PC-3 (cell line): ENCODE measurements around the gene PRICKLE1. TPM values are rescaled to one million over a fixed set of nuclear protein-coding genes. Genes with fewer than 3 reads are reported as not detected.

ENCODE experiments used
- ATAC-seq: fragments of 200-7000 bp; cut with Tn5 transposase; 2 replicates; pipeline ENCODE4 v1.9.1; 2020; ENCODE audit warnings: mild to moderate bottlenecking, moderate library complexity
- Bru-seq: library from RNA; stranded (reverse); fragments of 400-500 nt; gene quantifications from one replicate; lab custom pipeline; 2021; lab: Mats Ljungman, UMichigan
- BruChase-seq, 2 experiments: library from RNA; stranded (reverse); fragments of 400-500 nt; gene quantifications; one replicate each; lab custom pipeline; 2021; lab: Mats Ljungman, UMichigan
- BruUV-seq: library from RNA; stranded (reverse); fragments of 400-500 nt; replicated peaks from 2 replicates; lab custom pipeline; 2021; lab: Mats Ljungman, UMichigan
- CTCF ChIA-PET: fragments of 300-600 bp; sonication (Branson Sonifier 250); formaldehyde crosslinking; loops from one replicate; lab custom pipeline; 2022; ENCODE audit warnings: antibody characterized with exemption; lab: Charles Lee
- POLR2A ChIA-PET: fragments of 300-600 bp; sonication (Branson Sonifier 250); formaldehyde crosslinking; loops from one replicate; lab custom pipeline; 2022; ENCODE audit warnings: antibody characterized with exemption; ENCODE audit not compliant: unreplicated experiment; lab: Charles Lee
- DNase-seq: peaks from one replicate; pipeline ENCODE4 v3.0.0-alpha.2; 2015
- H2AFZ ChIP-seq: fragments of 300-600 bp; sonication (generic); 2 replicates; pipeline ENCODE4 v1.6.0; 2016; ENCODE audit warnings: antibody characterized with exemption, low read length
- H3F3A ChIP-seq: fragments of 300-600 bp; sonication (generic); one replicate; pipeline ENCODE4 v1.6.0; 2017; ENCODE audit warnings: antibody characterized with exemption, low read length, control low read depth, mild to moderate bottlenecking; ENCODE audit not compliant: unreplicated experiment
- H3K27ac ChIP-seq: fragments of 300-600 bp; sonication (generic); 2 replicates; pipeline ENCODE4 v1.5.1; 2016; ENCODE audit warnings: mild to moderate bottlenecking, low read length
- H3K27me3 ChIP-seq: fragments of 300-600 bp; sonication (generic); 2 replicates; pipeline ENCODE4 v1.6.1; 2016; ENCODE audit warnings: low read length, mixed read lengths
- H3K36me3 ChIP-seq: fragments of 300-600 bp; sonication (generic); 2 replicates; pipeline ENCODE4 v1.6.1; 2016; ENCODE audit warnings: low read depth, mixed run types, low read length, mixed read lengths
- H3K4me1 ChIP-seq: fragments of 300-600 bp; sonication (generic); 2 replicates; pipeline ENCODE4 v1.5.1; 2016; ENCODE audit warnings: low read length; ENCODE audit not compliant: insufficient read depth
- H3K4me2 ChIP-seq: fragments of 300-600 bp; sonication (generic); 2 replicates; pipeline ENCODE4 v1.6.0; 2016; ENCODE audit warnings: low read length
- H3K4me3 ChIP-seq: fragments of 300-600 bp; sonication (generic); 2 replicates; pipeline ENCODE4 v1.5.1; 2016; ENCODE audit warnings: mild to moderate bottlenecking, low read length, mixed read lengths
- H3K79me2 ChIP-seq: fragments of 300-600 bp; sonication (generic); 2 replicates; pipeline ENCODE4 v1.6.1; 2017; ENCODE audit warnings: low read length, mixed read lengths
- H3K9ac ChIP-seq: fragments of 300-600 bp; sonication (generic); 2 replicates; pipeline ENCODE4 v1.6.0; 2016; ENCODE audit warnings: mild to moderate bottlenecking, low read length
- H3K9me2 ChIP-seq: fragments of 300-600 bp; sonication (generic); replicated peaks from 2 replicates; pipeline ENCODE4 v1.6.1; 2016; ENCODE audit warnings: mixed run types, low read length, mixed read lengths
- H3K9me3 ChIP-seq: fragments of 300-600 bp; sonication (generic); 2 replicates; pipeline ENCODE4 v1.6.1; 2016; ENCODE audit warnings: low read length, mixed read lengths
- H4K20me1 ChIP-seq: fragments of 300-600 bp; sonication (generic); 2 replicates; pipeline ENCODE4 v1.6.1; 2016; ENCODE audit warnings: low read length, mixed read lengths
- CTCF ChIP-seq: fragments of 300-600 bp; sonication (generic); conservative IDR thresholded peaks from 2 replicates; pipeline ENCODE4 v1.5.1; 2017; ENCODE audit warnings: antibody characterized with exemption, low read depth, mild to moderate bottlenecking, low read length
- EZH2 ChIP-seq: fragments of 300-600 bp; sonication (generic); IDR thresholded peaks from one replicate; pipeline ENCODE4 v1.6.1; 2017; ENCODE audit warnings: antibody characterized with exemption, mild to moderate bottlenecking, low read length; ENCODE audit not compliant: unreplicated experiment
- EZH2phosphoT487 ChIP-seq: fragments of 300-600 bp; sonication (generic); IDR thresholded peaks from 2 replicates; pipeline ENCODE4 v1.6.1; 2018; ENCODE audit warnings: mild to moderate bottlenecking, antibody characterized with exemption, low read length, borderline replicate concordance
- intact Hi-C: fragments of 100-400 bp; cut with micrococcal nuclease; formaldehyde crosslinking; loops from 2 replicates; pipeline ENCODE4 v1.9.0; 2023
- long read RNA-seq: library from polyadenylated mRNA; unstranded; transcript quantifications from one replicate; pipeline ENCODE4 v2.0.0, GENCODE V29; 2021; ENCODE audit not compliant: unreplicated experiment
- total RNA-seq: library from RNA; depleted of rRNA; stranded (reverse); fragments of >200 nt; gene quantifications from 2 replicates; pipeline ENCODE4 v1.2.3, GENCODE V29; 2014; rRNA removed

Gene PRICKLE1
- total RNA-seq: 16.2 and 17.2 TPM in 2 replicates
- Bru-seq, nascent RNA: percentile 95 among the genes with signal in this experiment
- percentile 76 among the genes with signal in this experiment for BruChase-seq, experiment 1, labeled RNA remaining after a 6-hour chase
- percentile 82 among the genes with signal in this experiment for BruChase-seq, experiment 2, labeled RNA remaining after a 2-hour chase
- long read RNA-seq, full-length matches to known transcripts: 24 of 58 reads
- long read RNA-seq, partial matches to known transcripts: 13 of 58 reads
- long read RNA-seq, other reads (novel, unspliced or antisense): 21 of 58 reads

- CTCF ChIA-PET: no interaction called here
- peak within 1 kb of the TSS; percentile 73 for H3K9ac ChIP-seq
- intact Hi-C loops: loop anchor here (1.0 to 5.0 kb wide), 9 partner anchors 73 to 748 kb away; no protein-coding TSS in a partner anchor
- TF ChIP-seq CTCF: no peak
- no peak for TF ChIP-seq EZH2
- no peak for TF ChIP-seq EZH2phosphoT487
- H3K27me3 ChIP-seq: no peaks in the 10 kb centered on the region
- H3K4me1 ChIP-seq: peaks cover 45% of the 10 kb centered on the region
- H3K36me3 ChIP-seq: no peaks in the 10 kb centered on the region; the same call in 1 of the 2 replicates
- no peaks in the 10 kb centered on the region for H3K9me2 ChIP-seq
- peaks cover 48% of the 10 kb centered on the region for H3K79me2 ChIP-seq
- DNase-seq (peak; percentile 57), ATAC-seq (peak; percentile 45)
- no peaks in the 10 kb centered on the region for H3K9me3 ChIP-seq
- POLR2A ChIA-PET: no interaction called here
- peak within 1 kb of the TSS; percentile 93 for H3K4me2 ChIP-seq
- 0 out of 2 replicates have a peak within 1 kb of the TSS, but pooled peaks have one; percentile 5 for H3K27ac ChIP-seq
- H3F3A ChIP-seq: no peaks in the 10 kb centered on the region
- no TSS peak for BruUV-seq
- peaks cover 14% of the 10 kb centered on the region for H4K20me1 ChIP-seq
- peak within 1 kb of the TSS; percentile 96 for H2AFZ ChIP-seq
- peak within 1 kb of the TSS; percentile 97 for H3K4me3 ChIP-seq
These were observed at the start of gene PRICKLE1 for GRCh38 chr12:42589465-42590329. PRICKLE1 (minus strand) TSS chr12:42589746; CDS start chr12:42472516, 117,230 bp downstream.

GRCh38 chr12:42638697-42639096 lies 49.2 kb upstream of the PRICKLE1 start:
- DNase-seq (no peak), ATAC-seq (no peak)
- Histone ChIP-seq H2AFZ (no peak overlapping the region), H3K9ac (no peak overlapping the region), H3K4me1 (no peaks in the 10 kb centered on the region), H3K4me3 (no peak overlapping the region), H3K4me2 (no peak overlapping the region), H3K9me3 (no peaks in the 10 kb centered on the region), H4K20me1 (no peaks in the 10 kb centered on the region), H3K79me2 (no peaks in the 10 kb centered on the region), H3K27ac (no peak overlapping the region), H3K9me2 (no peaks in the 10 kb centered on the region), H3K27me3 (no peaks in the 10 kb centered on the region), H3F3A (no peaks in the 10 kb centered on the region), H3K36me3 (no peaks in the 10 kb centered on the region)
- TF ChIP-seq CTCF (no peak), EZH2phosphoT487 (no peak), EZH2 (no peak)
- intact Hi-C loops: no loop called here
- no TSS peak for BruUV-seq
- ChIA-PET CTCF (no interaction called here), POLR2A (no interaction called here)
